Neural cell (in vitro differentiated cells): ENCODE data around the gene PPFIA1. TPM values are rescaled to one million over a fixed set of nuclear protein-coding genes. Genes with fewer than 3 reads are reported as not detected.

Source experiments
- H2AFZ ChIP-seq: fragments of 200-600, 300-800 bp; sonication (generic), shearing (Covaris generic); 2 replicates; pipeline ENCODE4 v1.6.0; 2014; ENCODE audit warnings: low read depth, mild to moderate bottlenecking, antibody characterized with exemption, low read length, moderate library complexity
- H3F3A ChIP-seq: fragments of 200-600 bp; shearing (Covaris generic); 2 replicates; pipeline ENCODE4 v1.6.1; 2016; ENCODE audit warnings: mild to moderate bottlenecking, moderate library complexity, mixed read lengths, antibody characterized with exemption, low read length; ENCODE audit not compliant: insufficient read depth, poor library complexity, severe bottlenecking
- H3K27ac ChIP-seq: fragments of 200-600, 300-800 bp; sonication (generic), shearing (Covaris generic); 2 replicates; pipeline ENCODE4 v1.5.1; 2014; ENCODE audit warnings: mild to moderate bottlenecking, low read length, moderate library complexity
- H3K27me3 ChIP-seq: fragments of 300-800, 200-600 bp; sonication (generic), shearing (Covaris generic); 2 replicates; pipeline ENCODE4 v1.6.0; 2014; ENCODE audit warnings: mild to moderate bottlenecking, low read depth, low read length, moderate library complexity; ENCODE audit not compliant: insufficient read depth
- H3K36me3 ChIP-seq: fragments of 300-800, 200-600 bp; sonication (generic), shearing (Covaris generic); 2 replicates; pipeline ENCODE4 v1.5.1; 2014; ENCODE audit warnings: mild to moderate bottlenecking, antibody characterized with exemption, low read length, moderate library complexity; ENCODE audit not compliant: insufficient read depth
- H3K4me2 ChIP-seq: fragments of 300-800, 200-600 bp; sonication (generic), shearing (Covaris generic); 2 replicates; pipeline ENCODE4 v1.6.0; 2014; ENCODE audit warnings: mild to moderate bottlenecking, low read length
- H3K4me3 ChIP-seq: fragments of 300-800, 200-600 bp; sonication (generic), shearing (Covaris generic); 2 replicates; pipeline ENCODE4 v1.5.1; 2014; ENCODE audit warnings: mild to moderate bottlenecking, low read length, moderate library complexity
- H3K79me2 ChIP-seq: fragments of 200-600 bp; shearing (Covaris generic); replicated peaks from 2 replicates; pipeline ENCODE4 v1.6.0; 2014; ENCODE audit warnings: mild to moderate bottlenecking, low read length, moderate library complexity; ENCODE audit not compliant: insufficient read depth
- H3K9ac ChIP-seq: fragments of 300-800, 200-600 bp; sonication (generic), shearing (Covaris generic); 2 replicates; pipeline ENCODE4 v1.6.1; 2016; ENCODE audit warnings: mild to moderate bottlenecking, low read length, mixed read lengths
- H3K9me2 ChIP-seq: fragments of 200-600 bp; shearing (Covaris generic); 2 replicates; pipeline ENCODE4 v1.6.1; 2016; ENCODE audit warnings: mild to moderate bottlenecking, low read length, mixed read lengths; ENCODE audit not compliant: insufficient read depth
- H3K9me3 ChIP-seq: fragments of 200-600, 300-800 bp; sonication (generic), shearing (Covaris generic); 2 replicates; pipeline ENCODE4 v1.6.1; 2016; ENCODE audit warnings: mild to moderate bottlenecking, mixed run types, low read length, moderate library complexity, mixed read lengths
- H4K20me1 ChIP-seq: fragments of 200-600 bp; shearing (Covaris generic); 2 replicates; pipeline ENCODE4 v1.6.1; 2016; ENCODE audit warnings: mild to moderate bottlenecking, mixed run types; ENCODE audit not compliant: insufficient read depth
- EP300 ChIP-seq: fragments of 450-650 bp; conservative IDR thresholded peaks from 2 replicates; pipeline ENCODE4 v1.6.1; 2014; ENCODE audit warnings: antibody characterized with exemption, mild to moderate bottlenecking, moderate library complexity; ENCODE audit not compliant: poor library complexity, severe bottlenecking
- EZH2 ChIP-seq: fragments of 200-600, 300-800 bp; shearing (Covaris generic), sonication (generic); IDR thresholded peaks from 2 replicates; pipeline ENCODE4 v1.6.1; 2014; ENCODE audit warnings: antibody characterized with exemption, low read length, borderline replicate concordance, mild to moderate bottlenecking; ENCODE audit not compliant: insufficient read depth, poor library complexity, severe bottlenecking
- MXI1 ChIP-seq: fragments of 450-650 bp; conservative IDR thresholded peaks from 2 replicates; pipeline ENCODE4 v1.6.1; 2014; ENCODE audit warnings: antibody characterized with exemption, mild to moderate bottlenecking; ENCODE audit not compliant: poor library complexity, severe bottlenecking
- RAD21 ChIP-seq: fragments of 450-650 bp; conservative IDR thresholded peaks from 2 replicates; pipeline ENCODE4 v1.6.1; 2014; ENCODE audit warnings: antibody characterized with exemption, mild to moderate bottlenecking, moderate library complexity
- SMC3 ChIP-seq: fragments of 450-650 bp; conservative IDR thresholded peaks from 2 replicates; pipeline ENCODE4 v1.6.1; 2014; ENCODE audit warnings: antibody characterized with exemption, mild to moderate bottlenecking, moderate library complexity; ENCODE audit not compliant: poor library complexity
- TAF1 ChIP-seq: IDR thresholded peaks from 2 replicates; pipeline ENCODE4 v1.6.1; 2012; ENCODE audit warnings: low read depth
- polyA plus RNA-seq: library from polyadenylated mRNA; depleted of rRNA; stranded (reverse); fragments of >200 nt; gene quantifications from 2 replicates; pipeline ENCODE4 v1.2.3, GENCODE V29; 2014
- TF ChIP-seq, protein P1 (sequence below): fragments of 450-650 bp; IDR thresholded peaks from 2 replicates; pipeline ENCODE4 v1.5.1; 2014; ENCODE audit warnings: antibody characterized with exemption, mild to moderate bottlenecking, moderate library complexity; ENCODE audit not compliant: poor library complexity, severe bottlenecking
- TF ChIP-seq, protein P2 (sequence below): IDR thresholded peaks from 2 replicates; pipeline ENCODE4 v1.6.1; 2012; ENCODE audit warnings: borderline replicate concordance

Gene PPFIA1
- polyA plus RNA-seq, 1 donor from 2014 or later = 48.9 TPM

DNA sequence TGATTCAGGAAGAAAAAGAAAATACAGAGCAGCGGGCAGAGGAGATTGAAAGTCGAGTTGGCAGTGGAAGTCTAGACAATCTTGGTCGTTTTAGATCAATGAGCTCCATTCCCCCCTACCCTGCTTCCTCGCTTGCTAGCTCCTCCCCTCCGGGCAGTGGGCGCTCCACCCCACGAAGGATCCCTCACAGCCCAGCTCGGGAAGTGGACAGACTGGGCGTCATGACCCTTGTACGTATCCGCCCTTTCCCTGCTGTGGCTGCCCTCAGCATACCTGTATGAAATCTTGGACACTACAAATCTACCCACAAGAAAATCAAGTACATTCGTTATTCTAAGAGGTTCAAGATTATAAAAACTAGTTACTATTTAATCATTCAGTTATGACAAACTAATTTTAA is 77.7 kb downstream of the PPFIA1 start:
- peaks cover 11% of the 10 kb centered on the region for H3K36me3 ChIP-seq

DNA sequence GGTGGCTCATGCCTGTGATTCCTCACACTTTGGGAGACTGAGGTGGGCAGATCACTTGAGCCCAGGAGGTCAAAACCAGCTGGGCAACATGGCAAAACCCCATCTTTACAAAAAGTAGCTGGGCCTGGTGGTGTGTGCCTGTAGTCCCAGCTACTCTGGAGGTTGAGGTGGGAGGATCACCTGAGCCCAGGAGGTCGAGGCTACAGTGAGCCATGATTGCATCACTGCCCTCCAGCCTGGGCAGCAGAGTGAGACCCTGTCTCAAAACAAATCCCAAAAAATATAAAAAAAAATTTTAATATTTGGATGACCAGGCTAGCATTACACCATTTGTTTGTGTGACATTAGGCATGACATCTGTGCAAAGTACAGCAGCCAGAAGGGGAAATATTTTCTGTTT is 78.1 kb downstream of the PPFIA1 start:
- Histone ChIP-seq H3K9me3 (no peaks in the 10 kb centered on the region), H3K79me2 (no peaks in the 10 kb centered on the region), H3K4me2 (no peak overlapping the region), H3F3A (no peaks in the 10 kb centered on the region), H3K36me3 (peaks cover 7% of the 10 kb centered on the region), H3K9ac (no peak overlapping the region), H3K27me3 (no peaks in the 10 kb centered on the region), H3K4me3 (no peak overlapping the region), H3K27ac (no peak overlapping the region), H4K20me1 (no peaks in the 10 kb centered on the region), H2AFZ (no peak overlapping the region), H3K9me2 (no peaks in the 10 kb centered on the region)
- no peak for TF ChIP-seq EP300
- no peak for TF ChIP-seq MXI1
- TF ChIP-seq, protein P1, sequence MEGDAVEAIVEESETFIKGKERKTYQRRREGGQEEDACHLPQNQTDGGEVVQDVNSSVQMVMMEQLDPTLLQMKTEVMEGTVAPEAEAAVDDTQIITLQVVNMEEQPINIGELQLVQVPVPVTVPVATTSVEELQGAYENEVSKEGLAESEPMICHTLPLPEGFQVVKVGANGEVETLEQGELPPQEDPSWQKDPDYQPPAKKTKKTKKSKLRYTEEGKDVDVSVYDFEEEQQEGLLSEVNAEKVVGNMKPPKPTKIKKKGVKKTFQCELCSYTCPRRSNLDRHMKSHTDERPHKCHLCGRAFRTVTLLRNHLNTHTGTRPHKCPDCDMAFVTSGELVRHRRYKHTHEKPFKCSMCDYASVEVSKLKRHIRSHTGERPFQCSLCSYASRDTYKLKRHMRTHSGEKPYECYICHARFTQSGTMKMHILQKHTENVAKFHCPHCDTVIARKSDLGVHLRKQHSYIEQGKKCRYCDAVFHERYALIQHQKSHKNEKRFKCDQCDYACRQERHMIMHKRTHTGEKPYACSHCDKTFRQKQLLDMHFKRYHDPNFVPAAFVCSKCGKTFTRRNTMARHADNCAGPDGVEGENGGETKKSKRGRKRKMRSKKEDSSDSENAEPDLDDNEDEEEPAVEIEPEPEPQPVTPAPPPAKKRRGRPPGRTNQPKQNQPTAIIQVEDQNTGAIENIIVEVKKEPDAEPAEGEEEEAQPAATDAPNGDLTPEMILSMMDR = no peak
- no peak for TF ChIP-seq RAD21

More for the DNA sequence above, 77.7 kb downstream of the PPFIA1 start:
- TF ChIP-seq EP300 (no peak), EZH2 (no peak), SMC3 (no peak), TAF1 (no peak), MXI1 (no peak)
- TF ChIP-seq, protein P2, sequence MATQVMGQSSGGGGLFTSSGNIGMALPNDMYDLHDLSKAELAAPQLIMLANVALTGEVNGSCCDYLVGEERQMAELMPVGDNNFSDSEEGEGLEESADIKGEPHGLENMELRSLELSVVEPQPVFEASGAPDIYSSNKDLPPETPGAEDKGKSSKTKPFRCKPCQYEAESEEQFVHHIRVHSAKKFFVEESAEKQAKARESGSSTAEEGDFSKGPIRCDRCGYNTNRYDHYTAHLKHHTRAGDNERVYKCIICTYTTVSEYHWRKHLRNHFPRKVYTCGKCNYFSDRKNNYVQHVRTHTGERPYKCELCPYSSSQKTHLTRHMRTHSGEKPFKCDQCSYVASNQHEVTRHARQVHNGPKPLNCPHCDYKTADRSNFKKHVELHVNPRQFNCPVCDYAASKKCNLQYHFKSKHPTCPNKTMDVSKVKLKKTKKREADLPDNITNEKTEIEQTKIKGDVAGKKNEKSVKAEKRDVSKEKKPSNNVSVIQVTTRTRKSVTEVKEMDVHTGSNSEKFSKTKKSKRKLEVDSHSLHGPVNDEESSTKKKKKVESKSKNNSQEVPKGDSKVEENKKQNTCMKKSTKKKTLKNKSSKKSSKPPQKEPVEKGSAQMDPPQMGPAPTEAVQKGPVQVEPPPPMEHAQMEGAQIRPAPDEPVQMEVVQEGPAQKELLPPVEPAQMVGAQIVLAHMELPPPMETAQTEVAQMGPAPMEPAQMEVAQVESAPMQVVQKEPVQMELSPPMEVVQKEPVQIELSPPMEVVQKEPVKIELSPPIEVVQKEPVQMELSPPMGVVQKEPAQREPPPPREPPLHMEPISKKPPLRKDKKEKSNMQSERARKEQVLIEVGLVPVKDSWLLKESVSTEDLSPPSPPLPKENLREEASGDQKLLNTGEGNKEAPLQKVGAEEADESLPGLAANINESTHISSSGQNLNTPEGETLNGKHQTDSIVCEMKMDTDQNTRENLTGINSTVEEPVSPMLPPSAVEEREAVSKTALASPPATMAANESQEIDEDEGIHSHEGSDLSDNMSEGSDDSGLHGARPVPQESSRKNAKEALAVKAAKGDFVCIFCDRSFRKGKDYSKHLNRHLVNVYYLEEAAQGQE = no peak
- TF ChIP-seq, protein P1 = no peak
- H3K9ac ChIP-seq = no peak overlapping the region
- no peak overlapping the region for H3K4me3 ChIP-seq
- H3K79me2 ChIP-seq = no peaks in the 10 kb centered on the region
- H3K27ac ChIP-seq = no peak overlapping the region
- H2AFZ ChIP-seq = no peak overlapping the region
- no peaks in the 10 kb centered on the region for H3K9me2 ChIP-seq
- no peaks in the 10 kb centered on the region for H3K9me3 ChIP-seq
- H3K4me2 ChIP-seq = no peak overlapping the region
- no peaks in the 10 kb centered on the region for H3F3A ChIP-seq
- no peaks in the 10 kb centered on the region for H3K27me3 ChIP-seq
- H4K20me1 ChIP-seq = no peaks in the 10 kb centered on the region
